Fibroblast of the aortic adventitia (primary cell): ENCODE data around the gene PTCH1. TPM values are rescaled to one million over a fixed set of nuclear protein-coding genes. Genes with fewer than 3 reads are reported as not detected.

Experiments used
- DNase-seq: peaks from one replicate; pipeline ENCODE4 v3.0.0-alpha.2; 2010; ENCODE audit warnings: low read depth
- H3K4me3 ChIP-seq: 2 replicates; pipeline ENCODE4 v1.5.1; 2011; ENCODE audit warnings: low read depth, mild to moderate bottlenecking, control low read depth, low read length, moderate library complexity
- CTCF ChIP-seq: IDR thresholded peaks from 2 replicates; pipeline ENCODE4 v1.5.1; 2011; ENCODE audit warnings: mild to moderate bottlenecking, low read length, control low read depth, inconsistent platforms; ENCODE audit not compliant: insufficient read depth
- total RNA-seq: library from RNA; depleted of rRNA; stranded (reverse); fragments of >200 nt; gene quantifications from 2 replicates; pipeline ENCODE4 v1.2.3, GENCODE V29; 2012; ENCODE audit warnings: low replicate concordance

PTCH1 gene
- total RNA-seq, 1 donor, result 9.4 TPM

GRCh38 chr9:95508968-95509850 lies 7.6 kb downstream of the PTCH1 start:
- no peak for TF ChIP-seq CTCF
- DNase-seq, result peak; percentile 89
- peak overlapping the region; percentile 84 for H3K4me3 ChIP-seq

- no peak for DNase-seq
- no peak for TF ChIP-seq CTCF
- H3K4me3 ChIP-seq, result peak overlapping the region; percentile 84
These were observed 8.4 kb downstream of the PTCH1 start for GRCh38 chr9:95508242-95508967.

GRCh38 chr9:95507464-95508241 lies 9.1 kb downstream of the PTCH1 start:
- DNase-seq, result peak; percentile 81
- no peak for TF ChIP-seq CTCF
- peak overlapping the region; percentile 84 for H3K4me3 ChIP-seq

GRCh38 chr9:95506678-95507463 lies 9.9 kb downstream of the PTCH1 start:
- no peak for TF ChIP-seq CTCF
- H3K4me3 ChIP-seq, result peak overlapping the region; percentile 84
- no peak for DNase-seq

- peak overlapping the region; percentile 84 for H3K4me3 ChIP-seq
- no peak for TF ChIP-seq CTCF
- DNase-seq, result peak; percentile 45
These were observed 10.4 kb downstream of the PTCH1 start for GRCh38 chr9:95506428-95506677.
